Mesangial cell (primary cell): Measurements from ENCODE around the gene PSIP1. TPM values are rescaled to one million over a fixed set of nuclear protein-coding genes. Genes with fewer than 3 reads are reported as not detected.

Experiments
- total RNA-seq: library from RNA; depleted of rRNA; stranded (reverse); fragments of >200 nt; gene quantifications from 2 replicates; pipeline ENCODE4 v1.2.3, GENCODE V29; 2015

The PSIP1 gene
- total RNA-seq, result 36.7 and 44.1 TPM in 2 replicates

GRCh38 chr9:15510789-15511575 is at the start of gene PSIP1:
Gene PSIP1, minus strand, starts transcription at chr9:15510970. Its CDS starts 782 bp downstream, at chr9:15510188.

GRCh38 chr9:15552636-15553527 is 42.1 kb upstream of the PSIP1 start, which contains the start of gene CCDC171:
Gene CCDC171, plus strand, starts transcription at chr9:15553043. Its CDS starts 11,046 bp downstream, at chr9:15564089.

GRCh38 chr9:15422372-15423230 is 88.2 kb downstream of the PSIP1 start, which contains the start of gene SNAPC3:
Gene SNAPC3, plus strand, starts transcription at chr9:15422876. Its CDS starts 4 bp downstream, at chr9:15422880.

Other genes with a start within 250 kb of the PSIP1 start
- 5.4 and 8.6 TPM in 2 replicates for gene TTC39B, start 203.8 kb downstream of the PSIP1 start, total RNA-seq
- gene SNAPC3, start 88.1 kb downstream of the PSIP1 start, total RNA-seq, result 18.0 and 22.3 TPM in 2 replicates
- gene CCDC171, start 42.1 kb upstream of the PSIP1 start, total RNA-seq, result 0.98 and 1.8 TPM in 2 replicates